Panc1 (cell line): ENCODE measurements around the gene SERPINF2. TPM values are rescaled to one million over a fixed set of nuclear protein-coding genes. Genes with fewer than 3 reads are reported as not detected.

ENCODE experiments used
- ATAC-seq: fragments of 200-7000 bp; cut with Tn5 transposase; 2 replicates; pipeline ENCODE4 v1.9.1; 2020; ENCODE audit warnings: mild to moderate bottlenecking, moderate library complexity
- BruUV-seq: library from RNA; stranded (reverse); fragments of 400-500 nt; replicated peaks from 2 replicates; lab custom pipeline; 2021; lab: Mats Ljungman, UMichigan
- CTCF ChIA-PET: fragments of 300-600 bp; sonication (Branson Sonifier 250); formaldehyde crosslinking; loops from one replicate; lab custom pipeline; 2022; ENCODE audit warnings: antibody characterized with exemption; lab: Charles Lee
- POLR2A ChIA-PET: fragments of 300-600 bp; sonication (Branson Sonifier 250); formaldehyde crosslinking; loops from one replicate; lab custom pipeline; 2022; ENCODE audit warnings: antibody characterized with exemption; lab: Charles Lee
- DNase-seq: peaks from one replicate; pipeline ENCODE4 v3.0.0-alpha.2; 2010; ENCODE audit warnings: low read depth, low spot score
- H3K27ac ChIP-seq: 2 replicates; pipeline ENCODE4 v1.5.1; 2011; ENCODE audit warnings: mild to moderate bottlenecking, low read length, inconsistent platforms
- H3K27me3 ChIP-seq: fragments of 200-500 bp; sonication (Bioruptor generic); 2 replicates; pipeline ENCODE4 v1.6.0; 2014; ENCODE audit warnings: low read length, inconsistent platforms; ENCODE audit not compliant: control insufficient read depth, insufficient read depth
- H3K36me3 ChIP-seq: fragments of 200-500 bp; sonication (Bioruptor generic); 2 replicates; pipeline ENCODE4 v1.5.1; 2014; ENCODE audit warnings: inconsistent platforms, mild to moderate bottlenecking, low read length, moderate library complexity; ENCODE audit not compliant: control insufficient read depth, insufficient read depth
- H3K4me1 ChIP-seq: 2 replicates; pipeline ENCODE4 v1.5.1; 2011; ENCODE audit warnings: inconsistent platforms, mild to moderate bottlenecking, low read length, moderate library complexity; ENCODE audit not compliant: control insufficient read depth, insufficient read depth
- H3K4me3 ChIP-seq, 2 experiments: 2 replicates each; pipeline ENCODE4 v1.5.1; 2011 to 2012; ENCODE audit warnings: low read depth in 2 of 2, low read length in 2 of 2, mild to moderate bottlenecking in 2 of 2, inconsistent platforms in 1 of 2, moderate library complexity in 1 of 2
- H3K9me3 ChIP-seq: fragments of 200-500 bp; sonication (Bioruptor generic); 2 replicates; pipeline ENCODE4 v1.5.1; 2014; ENCODE audit warnings: low read depth, mild to moderate bottlenecking, inconsistent platforms, low read length, moderate library complexity; ENCODE audit not compliant: control insufficient read depth, insufficient read depth
- POLR2AphosphoS5 ChIP-seq: IDR thresholded peaks from 2 replicates; pipeline ENCODE4 v1.6.1; 2012; ENCODE audit warnings: mild to moderate bottlenecking, low read depth, low read length, moderate library complexity
- SIN3A ChIP-seq: IDR thresholded peaks from 2 replicates; pipeline ENCODE4 v1.6.1; 2012; ENCODE audit warnings: low read depth, mild to moderate bottlenecking, low read length, moderate library complexity, borderline replicate concordance; ENCODE audit not compliant: insufficient read depth
- TCF7L2 ChIP-seq: IDR thresholded peaks from 2 replicates; pipeline ENCODE4 v1.6.1; 2011; ENCODE audit warnings: mild to moderate bottlenecking, low read depth, low read length, inconsistent platforms
- in situ Hi-C: cut with HindIII; loops from 2 replicates; pipeline ENCODE4 v1.10.0; 2016; ENCODE audit warnings: low sequenced_read_pairs, low pct_unique_long_range_greater_than_20kb
- intact Hi-C: fragments of 100-400 bp; cut with micrococcal nuclease; formaldehyde crosslinking; loops from one replicate; pipeline ENCODE4 v1.10.0; 2022; ENCODE audit not compliant: unreplicated experiment
- total RNA-seq: library from RNA; stranded (reverse); gene quantifications from one replicate; pipeline ENCODE4 v1.2.1, GENCODE V29; 2021; ENCODE audit not compliant: unreplicated experiment
- TF ChIP-seq, protein P1 (sequence below), 2 experiments: IDR thresholded peaks; 2 replicates each; pipeline ENCODE4 v1.6.1; 2011 to 2012; ENCODE audit warnings: low read depth in 2 of 2, control low read depth in 1 of 2, low read length in 1 of 2, mild to moderate bottlenecking in 1 of 2, moderate library complexity in 1 of 2; ENCODE audit not compliant: insufficient read depth in 1 of 2
- TF ChIP-seq, protein P2 (sequence below): fragments of 450-650 bp; IDR thresholded peaks from 2 replicates; pipeline ENCODE4 v1.5.1; 2017; ENCODE audit warnings: mild to moderate bottlenecking

Gene SERPINF2
- total RNA-seq, 1 experiment from 2014 or later = 0.77 TPM

DNA sequence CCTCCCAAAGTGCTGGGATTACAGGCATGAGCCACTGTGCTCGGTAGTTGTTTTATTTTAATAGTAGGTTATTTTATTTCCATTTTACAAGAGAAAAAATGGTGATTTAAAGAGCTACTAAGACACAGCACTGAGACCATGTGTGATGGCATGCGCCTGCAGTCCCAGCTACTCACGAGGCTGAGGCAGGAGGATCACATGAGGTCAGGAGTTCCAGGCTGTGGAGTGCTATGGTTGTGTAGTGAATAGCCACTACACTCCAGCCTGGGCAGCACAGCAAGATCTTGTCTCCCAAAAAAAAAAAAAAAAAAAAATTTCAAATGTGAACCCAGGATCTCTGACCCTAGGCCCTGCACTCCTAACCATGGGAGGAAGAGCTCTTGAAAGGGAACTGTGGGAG lies 22.9 kb downstream of the SERPINF2 start:
- POLR2A ChIA-PET = interaction anchor here (0.6 kb wide), 1 partner anchor 29 kb away, joined by 16 read pairs; no protein-coding TSS in a partner anchor
- ATAC-seq (no peak), DNase-seq (no peak)
- TF ChIP-seq TCF7L2 (no peak), POLR2AphosphoS5 (no peak), SIN3A (no peak)
- TF ChIP-seq, protein P1, sequence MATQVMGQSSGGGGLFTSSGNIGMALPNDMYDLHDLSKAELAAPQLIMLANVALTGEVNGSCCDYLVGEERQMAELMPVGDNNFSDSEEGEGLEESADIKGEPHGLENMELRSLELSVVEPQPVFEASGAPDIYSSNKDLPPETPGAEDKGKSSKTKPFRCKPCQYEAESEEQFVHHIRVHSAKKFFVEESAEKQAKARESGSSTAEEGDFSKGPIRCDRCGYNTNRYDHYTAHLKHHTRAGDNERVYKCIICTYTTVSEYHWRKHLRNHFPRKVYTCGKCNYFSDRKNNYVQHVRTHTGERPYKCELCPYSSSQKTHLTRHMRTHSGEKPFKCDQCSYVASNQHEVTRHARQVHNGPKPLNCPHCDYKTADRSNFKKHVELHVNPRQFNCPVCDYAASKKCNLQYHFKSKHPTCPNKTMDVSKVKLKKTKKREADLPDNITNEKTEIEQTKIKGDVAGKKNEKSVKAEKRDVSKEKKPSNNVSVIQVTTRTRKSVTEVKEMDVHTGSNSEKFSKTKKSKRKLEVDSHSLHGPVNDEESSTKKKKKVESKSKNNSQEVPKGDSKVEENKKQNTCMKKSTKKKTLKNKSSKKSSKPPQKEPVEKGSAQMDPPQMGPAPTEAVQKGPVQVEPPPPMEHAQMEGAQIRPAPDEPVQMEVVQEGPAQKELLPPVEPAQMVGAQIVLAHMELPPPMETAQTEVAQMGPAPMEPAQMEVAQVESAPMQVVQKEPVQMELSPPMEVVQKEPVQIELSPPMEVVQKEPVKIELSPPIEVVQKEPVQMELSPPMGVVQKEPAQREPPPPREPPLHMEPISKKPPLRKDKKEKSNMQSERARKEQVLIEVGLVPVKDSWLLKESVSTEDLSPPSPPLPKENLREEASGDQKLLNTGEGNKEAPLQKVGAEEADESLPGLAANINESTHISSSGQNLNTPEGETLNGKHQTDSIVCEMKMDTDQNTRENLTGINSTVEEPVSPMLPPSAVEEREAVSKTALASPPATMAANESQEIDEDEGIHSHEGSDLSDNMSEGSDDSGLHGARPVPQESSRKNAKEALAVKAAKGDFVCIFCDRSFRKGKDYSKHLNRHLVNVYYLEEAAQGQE (IDR thresholded peaks at IDR 0.05; ENCODE audit: insufficient read depth in 1 of 2, low read depth in 2 of 2, low read length in 1 of 2) = no peak
- TF ChIP-seq, protein P2, sequence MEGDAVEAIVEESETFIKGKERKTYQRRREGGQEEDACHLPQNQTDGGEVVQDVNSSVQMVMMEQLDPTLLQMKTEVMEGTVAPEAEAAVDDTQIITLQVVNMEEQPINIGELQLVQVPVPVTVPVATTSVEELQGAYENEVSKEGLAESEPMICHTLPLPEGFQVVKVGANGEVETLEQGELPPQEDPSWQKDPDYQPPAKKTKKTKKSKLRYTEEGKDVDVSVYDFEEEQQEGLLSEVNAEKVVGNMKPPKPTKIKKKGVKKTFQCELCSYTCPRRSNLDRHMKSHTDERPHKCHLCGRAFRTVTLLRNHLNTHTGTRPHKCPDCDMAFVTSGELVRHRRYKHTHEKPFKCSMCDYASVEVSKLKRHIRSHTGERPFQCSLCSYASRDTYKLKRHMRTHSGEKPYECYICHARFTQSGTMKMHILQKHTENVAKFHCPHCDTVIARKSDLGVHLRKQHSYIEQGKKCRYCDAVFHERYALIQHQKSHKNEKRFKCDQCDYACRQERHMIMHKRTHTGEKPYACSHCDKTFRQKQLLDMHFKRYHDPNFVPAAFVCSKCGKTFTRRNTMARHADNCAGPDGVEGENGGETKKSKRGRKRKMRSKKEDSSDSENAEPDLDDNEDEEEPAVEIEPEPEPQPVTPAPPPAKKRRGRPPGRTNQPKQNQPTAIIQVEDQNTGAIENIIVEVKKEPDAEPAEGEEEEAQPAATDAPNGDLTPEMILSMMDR = no peak
- intact Hi-C loops = no loop called here
- H3K4me1 ChIP-seq = peaks cover 20% of the 10 kb centered on the region
- H3K27ac ChIP-seq = no peak overlapping the region
- CTCF ChIA-PET = no interaction called here
- H3K4me3 ChIP-seq = no peak overlapping the region
- no peaks in the 10 kb centered on the region for H3K36me3 ChIP-seq
- H3K9me3 ChIP-seq = no peaks in the 10 kb centered on the region
- no TSS peak for BruUV-seq
- in situ Hi-C loops = no loop called here
- H3K27me3 ChIP-seq = no peaks in the 10 kb centered on the region

DNA sequence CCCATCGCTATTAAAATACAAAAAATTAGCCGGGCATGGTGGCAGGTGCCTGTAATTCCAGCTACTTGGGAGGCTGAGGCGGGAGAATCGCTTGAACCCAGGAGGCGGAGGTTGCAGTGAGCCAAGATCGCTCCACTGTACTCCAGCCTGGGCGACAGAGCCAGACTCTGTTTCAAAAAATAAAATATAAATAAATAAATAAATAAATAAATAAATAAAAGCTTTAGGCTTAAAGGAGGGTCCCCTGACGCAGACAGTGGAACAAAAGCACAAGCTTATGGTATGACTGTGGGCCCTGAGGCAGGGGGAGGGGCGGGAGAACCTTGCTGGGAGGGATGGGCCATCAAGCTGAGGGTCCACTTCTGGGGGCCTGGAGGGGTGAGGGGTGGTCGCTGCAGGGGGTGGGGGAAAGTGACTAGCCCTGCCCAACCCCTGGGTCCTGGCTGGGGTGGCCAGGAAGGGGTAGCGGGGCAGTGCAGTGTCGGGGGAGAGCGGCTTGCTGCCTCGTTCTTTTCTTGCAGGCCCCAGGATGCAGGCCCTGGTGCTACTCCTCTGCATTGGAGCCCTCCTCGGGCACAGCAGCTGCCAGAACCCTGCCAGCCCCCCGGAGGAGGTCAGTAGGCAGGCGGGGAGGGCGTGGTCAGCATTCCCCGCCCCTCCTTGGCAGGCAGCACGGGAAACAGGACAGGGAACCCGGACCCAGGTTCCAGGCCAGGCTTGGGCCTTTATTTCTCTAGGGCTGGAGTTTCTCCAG lies 23.9 kb downstream of the SERPINF2 start:
- no peaks in the 10 kb centered on the region for H3K36me3 ChIP-seq
- H3K9me3 ChIP-seq = no peaks in the 10 kb centered on the region
- POLR2A ChIA-PET = no interaction called here
- BruUV-seq = no TSS peak
- H3K27me3 ChIP-seq = no peaks in the 10 kb centered on the region
- no peak overlapping the region for H3K27ac ChIP-seq
- TF ChIP-seq POLR2AphosphoS5 (no peak), TCF7L2 (no peak), SIN3A (no peak)
- TF ChIP-seq, protein P2 = no peak
- TF ChIP-seq, protein P1 (IDR thresholded peaks at IDR 0.05; ENCODE audit: insufficient read depth in 1 of 2, low read depth in 2 of 2, low read length in 1 of 2) = no peak
- no peak overlapping the region for H3K4me3 ChIP-seq
- intact Hi-C loops (no loop called here), in situ Hi-C loops (no loop called here)
- ATAC-seq = no peak
- DNase-seq = no peak
- CTCF ChIA-PET = interaction anchor here (0.6 kb wide), 1 partner anchor 33 kb away, joined by 7 read pairs; no protein-coding TSS in a partner anchor
- H3K4me1 ChIP-seq = peaks cover 20% of the 10 kb centered on the region
